ENCODE measurements around the gene MTHFR. TPM values are rescaled to one million over a fixed set of nuclear protein-coding genes. Genes with fewer than 3 reads are reported as not detected.

MTHFR gene
- total RNA-seq, 4 donors from 2014 or later: 18.6 to 46.7 (median 27.9) TPM

DNA sequence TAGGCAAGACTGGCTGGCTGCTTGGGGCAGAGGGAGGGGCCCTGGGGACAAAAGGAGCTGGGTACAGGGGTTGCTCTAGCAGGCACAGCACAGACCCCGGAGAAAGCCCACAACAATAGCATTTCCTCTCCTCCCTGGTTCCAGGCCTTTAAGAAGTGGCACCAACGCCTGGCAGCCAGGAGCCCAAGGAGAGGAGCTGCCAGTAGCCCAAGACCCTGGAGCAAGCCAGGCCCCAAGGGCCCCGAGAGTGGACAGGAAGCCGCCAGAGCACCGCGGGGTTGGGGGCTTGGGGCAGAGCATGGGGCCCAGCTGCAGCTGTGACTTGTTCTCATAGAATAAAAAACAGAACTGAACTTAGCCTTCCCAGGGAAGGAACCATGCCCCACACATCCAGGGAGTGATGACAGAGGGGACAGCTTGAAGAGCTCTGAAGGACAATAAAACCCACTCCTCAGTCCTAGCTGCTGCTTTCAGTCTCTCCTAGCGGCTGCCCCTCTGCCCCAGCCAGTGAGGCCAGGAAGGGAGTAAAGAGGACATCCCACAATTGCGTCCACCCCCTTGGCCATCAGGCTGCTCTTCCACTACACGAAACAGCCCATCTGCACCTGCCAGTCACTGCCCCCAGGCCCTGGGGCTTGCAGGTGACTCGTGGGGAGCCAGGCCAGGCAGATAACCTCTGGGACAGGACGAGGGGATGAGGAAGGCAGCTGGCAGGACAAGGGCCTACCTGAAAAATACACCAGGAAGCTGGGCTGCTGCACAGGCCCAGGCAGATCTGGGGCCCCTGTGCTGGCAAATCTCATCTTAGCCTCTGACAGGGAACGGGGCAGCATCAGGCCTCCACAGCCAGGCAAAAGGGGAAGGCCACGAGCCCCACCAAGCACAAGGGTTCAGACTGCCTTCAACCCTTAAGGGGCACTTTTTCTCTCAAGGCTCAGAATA lies 16.4 kb downstream of the MTHFR start:
- peaks cover 0 to 83% (median 66%) of the 10 kb centered on the region in 3 donors for H3K4me1 ChIP-seq

DNA sequence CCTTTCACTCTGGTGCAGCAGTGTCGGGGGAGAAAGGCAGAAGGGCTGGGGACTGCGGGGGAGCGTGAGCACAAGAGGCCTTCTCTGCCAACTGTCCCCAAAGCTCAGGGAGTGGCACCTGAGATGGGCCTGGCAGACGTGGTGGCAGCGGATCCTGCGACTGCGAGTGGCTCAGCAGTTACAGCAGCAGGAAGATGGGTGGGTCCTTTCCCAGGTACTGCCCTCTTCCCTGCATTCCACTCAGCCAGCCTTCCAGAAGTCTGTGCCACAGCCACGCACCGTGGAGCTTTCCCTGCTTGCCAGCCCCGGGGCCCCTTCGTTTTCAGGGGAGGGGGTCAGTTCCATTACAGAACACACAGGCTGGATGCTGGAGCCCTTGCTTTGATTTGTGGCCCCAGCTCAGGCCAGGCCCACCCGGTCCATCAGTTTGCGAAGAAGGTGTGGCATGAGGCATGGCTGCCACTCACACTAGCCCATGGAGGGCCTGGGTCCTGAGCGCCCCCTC lies 17.2 kb downstream of the MTHFR start:
- TF ChIP-seq POLR2AphosphoS5 (IDR thresholded peaks at IDR 0.05) (no peak), POLR2A (IDR thresholded peaks at IDR 0.05) (no peak)
- no peak for ATAC-seq
- no peak overlapping the region for H3K4me3 ChIP-seq
- WGBS, 2 donors (ENCODE audit: low coverage in 1 of 2): 67% methylated on average over 1 of the region's 14 CpGs; no CpG with 5 or more reads in 1 of the 2 donors
- no peaks in the 10 kb centered on the region for H3K27me3 ChIP-seq
- H3K9me3 ChIP-seq: no peaks in the 10 kb centered on the region
- peak overlapping the region in 3 of 4 donors; percentile 90 to 95 (median 91) for H3K27ac ChIP-seq
- H3K36me3 ChIP-seq: peaks cover 0 to 34% of the 10 kb centered on the region in 2 donors
- H3K4me1 ChIP-seq: peaks cover 0 to 85% (median 66%) of the 10 kb centered on the region in 3 donors

More for the DNA sequence above, 16.4 kb downstream of the MTHFR start:
- Histone ChIP-seq H3K27ac (peak overlapping the region; percentile 64 to 95 (median 90)), H3K27me3 (no peaks in the 10 kb centered on the region), H3K4me3 (no peak overlapping the region), H3K36me3 (peaks cover 0 to 42% of the 10 kb centered on the region in 2 donors), H3K9me3 (no peaks in the 10 kb centered on the region)
- ATAC-seq: no peak
- TF ChIP-seq EP300 (IDR thresholded peaks at IDR 0.05): no peak
- no peak for TF ChIP-seq POLR2A (IDR thresholded peaks at IDR 0.05)
- no peak for TF ChIP-seq POLR2AphosphoS5 (IDR thresholded peaks at IDR 0.05)
- TF ChIP-seq, protein P1, sequence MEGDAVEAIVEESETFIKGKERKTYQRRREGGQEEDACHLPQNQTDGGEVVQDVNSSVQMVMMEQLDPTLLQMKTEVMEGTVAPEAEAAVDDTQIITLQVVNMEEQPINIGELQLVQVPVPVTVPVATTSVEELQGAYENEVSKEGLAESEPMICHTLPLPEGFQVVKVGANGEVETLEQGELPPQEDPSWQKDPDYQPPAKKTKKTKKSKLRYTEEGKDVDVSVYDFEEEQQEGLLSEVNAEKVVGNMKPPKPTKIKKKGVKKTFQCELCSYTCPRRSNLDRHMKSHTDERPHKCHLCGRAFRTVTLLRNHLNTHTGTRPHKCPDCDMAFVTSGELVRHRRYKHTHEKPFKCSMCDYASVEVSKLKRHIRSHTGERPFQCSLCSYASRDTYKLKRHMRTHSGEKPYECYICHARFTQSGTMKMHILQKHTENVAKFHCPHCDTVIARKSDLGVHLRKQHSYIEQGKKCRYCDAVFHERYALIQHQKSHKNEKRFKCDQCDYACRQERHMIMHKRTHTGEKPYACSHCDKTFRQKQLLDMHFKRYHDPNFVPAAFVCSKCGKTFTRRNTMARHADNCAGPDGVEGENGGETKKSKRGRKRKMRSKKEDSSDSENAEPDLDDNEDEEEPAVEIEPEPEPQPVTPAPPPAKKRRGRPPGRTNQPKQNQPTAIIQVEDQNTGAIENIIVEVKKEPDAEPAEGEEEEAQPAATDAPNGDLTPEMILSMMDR (IDR thresholded peaks at IDR 0.05): no peak
- 83% methylated on average over 3 of the region's 13 CpGs; no CpG with 5 or more reads in 1 of the 2 donors for WGBS, 2 donors (ENCODE audit: low coverage in 1 of 2)

DNA sequence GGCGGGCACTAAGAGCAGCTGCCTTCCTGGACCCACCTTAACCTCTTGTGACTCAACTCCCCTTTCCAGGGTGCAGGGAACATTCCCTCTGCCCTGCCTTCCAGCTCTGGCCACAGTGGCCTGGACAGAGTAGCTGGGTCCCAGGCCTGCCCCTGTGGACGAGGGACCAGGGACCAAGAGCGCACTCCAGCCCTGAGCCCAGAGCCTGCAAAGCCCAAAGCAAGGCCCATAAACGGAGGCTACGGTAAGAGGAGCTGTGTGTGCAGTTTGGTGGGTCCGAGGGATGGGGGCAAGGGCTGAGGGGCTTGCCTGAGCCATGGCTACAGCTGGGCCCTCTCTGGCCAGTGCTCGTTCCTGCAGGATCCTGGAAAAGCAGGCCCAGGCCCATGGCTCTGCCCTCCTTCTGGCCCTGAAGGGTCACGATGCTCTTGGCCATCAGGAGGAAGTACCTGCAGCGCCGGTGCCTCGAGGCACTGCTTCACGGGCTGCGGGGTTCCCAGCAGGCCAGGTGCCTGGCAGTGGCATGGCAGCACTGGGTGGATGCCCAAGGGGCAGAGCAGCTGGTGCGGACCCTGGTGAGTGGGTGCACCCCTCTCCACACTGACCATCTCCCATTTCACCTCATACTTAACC lies 17.8 kb downstream of the MTHFR start:
- 63% methylated on average over 3 of the region's 14 CpGs; no CpG with 5 or more reads in 1 of the 2 donors for WGBS, 2 donors (ENCODE audit: low coverage in 1 of 2)

DNA sequence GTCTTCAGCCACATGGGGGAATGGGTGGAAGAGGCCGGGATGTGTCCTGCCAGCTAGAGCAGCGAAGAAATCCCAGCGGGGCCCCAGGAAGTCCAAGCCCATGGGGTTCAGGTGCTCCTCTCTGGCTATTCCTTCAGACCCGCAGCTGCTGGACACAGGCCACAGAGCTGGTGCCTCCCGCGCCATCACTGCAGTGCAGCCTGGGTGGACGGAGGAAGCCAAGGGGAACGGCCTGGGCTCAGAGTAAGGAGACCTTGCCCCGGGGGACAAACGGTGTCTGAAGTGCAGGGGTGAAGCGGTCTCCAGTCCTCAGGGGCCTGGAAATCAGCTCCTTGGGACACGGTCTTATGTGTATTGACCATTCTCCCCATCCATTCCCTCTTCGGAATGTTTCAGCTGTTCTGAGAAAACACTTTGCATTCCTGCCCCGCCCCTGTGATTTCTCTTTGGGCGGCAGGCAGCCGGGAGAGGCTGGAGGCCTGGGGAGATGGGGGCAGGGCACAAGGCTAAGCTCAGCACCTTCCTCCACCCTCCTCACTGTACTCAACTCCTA lies 18.4 kb downstream of the MTHFR start:
- 3% methylated on average over 13 of the region's 16 CpGs; no CpG with 5 or more reads in 1 of the 2 donors for WGBS, 2 donors (ENCODE audit: low coverage in 1 of 2)
- peaks cover 0 to 22% of the 10 kb centered on the region in 2 donors for H3K36me3 ChIP-seq
- H3K4me1 ChIP-seq: peaks cover 0 to 80% (median 64%) of the 10 kb centered on the region in 3 donors
- no peaks in the 10 kb centered on the region for H3K9me3 ChIP-seq
- peak; percentile 52 for ATAC-seq
- H3K27ac ChIP-seq: peak overlapping the region; percentile 19 to 95 (median 90)
- TF ChIP-seq POLR2A (IDR thresholded peaks at IDR 0.05) (no peak), EP300 (IDR thresholded peaks at IDR 0.05) (no peak), POLR2AphosphoS5 (IDR thresholded peaks at IDR 0.05) (peak; percentile 79)
- peak overlapping the region in 1 of 2 donors; percentile 20 for H3K4me3 ChIP-seq
- H3K27me3 ChIP-seq: no peaks in the 10 kb centered on the region

More for the DNA sequence above, 17.8 kb downstream of the MTHFR start:
- no peak for ATAC-seq
- H3K27me3 ChIP-seq: no peaks in the 10 kb centered on the region
- H3K36me3 ChIP-seq: peaks cover 0 to 28% of the 10 kb centered on the region in 2 donors
- peaks cover 0 to 85% (median 66%) of the 10 kb centered on the region in 3 donors for H3K4me1 ChIP-seq
- peak overlapping the region; percentile 19 to 95 (median 90) for H3K27ac ChIP-seq
- H3K9me3 ChIP-seq: no peaks in the 10 kb centered on the region
- no peak overlapping the region for H3K4me3 ChIP-seq
- TF ChIP-seq POLR2A (IDR thresholded peaks at IDR 0.05) (no peak), EP300 (IDR thresholded peaks at IDR 0.05) (no peak), POLR2AphosphoS5 (IDR thresholded peaks at IDR 0.05) (no peak)
- TF ChIP-seq, protein P1 (IDR thresholded peaks at IDR 0.05): no peak

DNA sequence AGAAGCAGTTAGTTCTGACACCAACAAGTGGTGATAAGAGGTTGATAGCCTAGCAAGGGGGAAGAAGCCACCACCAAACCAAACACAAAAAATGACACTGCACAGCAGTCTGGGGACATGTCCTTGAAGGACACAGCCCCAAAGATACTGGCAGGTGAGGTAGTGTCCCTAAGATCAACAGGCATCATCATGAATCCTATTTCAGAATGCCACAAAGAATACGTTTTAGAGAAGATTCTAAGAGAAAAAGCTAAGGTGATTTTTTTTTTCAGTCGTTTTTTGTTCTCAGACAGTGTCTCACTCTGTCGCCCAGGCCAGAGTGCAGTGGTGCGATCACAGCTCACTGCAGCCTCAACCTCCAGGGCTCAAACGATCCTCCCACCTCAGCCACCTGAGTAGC lies 19.6 kb downstream of the MTHFR start:
- Histone ChIP-seq H3K36me3 (peaks cover 0 to 14% of the 10 kb centered on the region in 2 donors), H3K9me3 (no peaks in the 10 kb centered on the region), H3K27me3 (no peaks in the 10 kb centered on the region), H3K27ac (peak overlapping the region in 1 of 4 donors; percentile 90), H3K4me3 (no peak overlapping the region), H3K4me1 (peaks cover 0 to 69% (median 56%) of the 10 kb centered on the region in 3 donors)
- 64 to 67% methylated on average over 5 of the region's 5 CpGs for WGBS, 2 donors (ENCODE audit: low coverage in 1 of 2)
- ATAC-seq: no peak
- TF ChIP-seq POLR2AphosphoS5 (IDR thresholded peaks at IDR 0.05) (no peak), EP300 (IDR thresholded peaks at IDR 0.05) (no peak), POLR2A (IDR thresholded peaks at IDR 0.05) (no peak)
- TF ChIP-seq, protein P1 (IDR thresholded peaks at IDR 0.05): no peak

All from gastroesophageal sphincter (tissue), 4 donors.